HepG2 (cell line): Measurements from ENCODE around the gene ACTR3. TPM values are rescaled to one million over a fixed set of nuclear protein-coding genes. Genes with fewer than 3 reads are reported as not detected.

Experiments
- ARNT2 ChIP-seq: sonication (generic); formaldehyde crosslinking; IDR thresholded peaks from 2 replicates; pipeline ENCODE4 v1.8.0; 2022; ENCODE audit warnings: mild to moderate bottlenecking, low read depth, missing genetic modification reagents, moderate library complexity
- GABPB1 ChIP-seq: IDR thresholded peaks from 2 replicates; pipeline ENCODE4 v1.6.1; 2016; ENCODE audit warnings: mild to moderate bottlenecking, missing genetic modification reagents, moderate library complexity, missing compliant biosample characterization
- HOXA7 ChIP-seq: sonication (generic); formaldehyde crosslinking; IDR thresholded peaks from 2 replicates; pipeline ENCODE4 v1.8.1; 2022; ENCODE audit warnings: mild to moderate bottlenecking, missing genetic modification reagents, moderate library complexity
- NCOA1 ChIP-seq: sonication (generic); formaldehyde crosslinking; IDR thresholded peaks from 2 replicates; pipeline ENCODE4 v1.9.0; 2021; ENCODE audit warnings: missing genetic modification reagents
- PAWR ChIP-seq: sonication (generic); formaldehyde crosslinking; IDR thresholded peaks from 2 replicates; pipeline ENCODE4 v1.4.0; 2020; ENCODE audit warnings: missing genetic modification reagents, mild to moderate bottlenecking, borderline replicate concordance
- POGZ ChIP-seq: sonication (generic); formaldehyde crosslinking; IDR thresholded peaks from 2 replicates; pipeline ENCODE4 v1.4.0; 2020; ENCODE audit warnings: mild to moderate bottlenecking, missing genetic modification reagents
- SCMH1 ChIP-seq: sonication (generic); formaldehyde crosslinking; IDR thresholded peaks from 2 replicates; pipeline ENCODE4 v1.9.0; 2021; ENCODE audit warnings: missing genetic modification reagents, mild to moderate bottlenecking, borderline replicate concordance
- SETDB1 ChIP-seq: sonication (generic); formaldehyde crosslinking; IDR thresholded peaks from 2 replicates; pipeline ENCODE4 v1.5.1; 2020; ENCODE audit warnings: missing genetic modification reagents, mild to moderate bottlenecking, borderline replicate concordance
- SMARCE1 ChIP-seq: fragments of 450-650 bp; IDR thresholded peaks from 2 replicates; pipeline ENCODE4 v1.6.1; 2017; ENCODE audit warnings: borderline replicate concordance
- SOX13 ChIP-seq, 3 experiments: fragments of 450-650 bp in 1 of 3; sonication (generic) in 1 of 3; formaldehyde crosslinking in 1 of 3; IDR thresholded peaks in 2 of 3; conservative IDR thresholded peaks in 1 of 3; 2 replicates each; pipeline versions ENCODE4 v1.5.0 to v1.6.1; 2016 to 2020; ENCODE audit warnings: antibody characterized with exemption in 1 of 3, mild to moderate bottlenecking in 1 of 3, missing compliant biosample characterization in 1 of 3, missing genetic modification reagents in 1 of 3, moderate library complexity in 1 of 3
- TOPORS ChIP-seq: sonication (generic); formaldehyde crosslinking; IDR thresholded peaks from 2 replicates; pipeline ENCODE4 v1.8.0; 2023; ENCODE audit warnings: mild to moderate bottlenecking, missing genetic modification reagents
- ZNF33B ChIP-seq: sonication (generic); formaldehyde crosslinking; IDR thresholded peaks from 2 replicates; pipeline ENCODE4 v1.5.1; 2020; ENCODE audit warnings: mild to moderate bottlenecking, missing genetic modification reagents
- ZNF446 ChIP-seq: sonication (generic); formaldehyde crosslinking; IDR thresholded peaks from 2 replicates; pipeline ENCODE4 v1.5.0; 2020; ENCODE audit warnings: mild to moderate bottlenecking, missing genetic modification reagents
- polyA plus RNA-seq, 8 experiments: library from polyadenylated mRNA; depleted of rRNA in 3 of 8; stranded (reverse) in 7 of 8; unstranded in 1 of 8; fragments of >200 nt; fragmentation: Illumina TruSeq in 4 of 8; extraction: Trizol in 4 of 8; gene quantifications; 2 replicates each; pipeline versions ENCODE4 v1.2.1 to v1.2.3, GENCODE V29; 2011 to 2016; ENCODE audit warnings: low read depth in 4 of 8, missing spikeins in 1 of 8, mixed read lengths in 1 of 8; ENCODE audit not compliant: insufficient read depth in 1 of 8
- total RNA-seq, 5 experiments: library from RNA; depleted of rRNA; stranded (reverse); fragments of >200 nt; fragmentation: Illumina TruSeq; extraction: Trizol; gene quantifications; 2 replicates each; pipeline ENCODE4 v1.2.3, GENCODE V29; 2016; ENCODE audit warnings: low read depth in 1 of 5
- TF ChIP-seq, protein P1 (sequence below): sonication (generic); formaldehyde crosslinking; IDR thresholded peaks from 2 replicates; pipeline ENCODE4 v1.8.0; 2022; ENCODE audit warnings: low read depth, missing genetic modification reagents
- TF ChIP-seq, protein P2 (sequence below): sonication (generic); formaldehyde crosslinking; conservative IDR thresholded peaks from 2 replicates; pipeline ENCODE4 v1.8.0; 2022; ENCODE audit warnings: mild to moderate bottlenecking, moderate library complexity, missing genetic modification reagents
- TF ChIP-seq, protein P3 (sequence below): sonication (generic); formaldehyde crosslinking; IDR thresholded peaks from 2 replicates; pipeline ENCODE4 v1.4.0; 2020; ENCODE audit warnings: mild to moderate bottlenecking, missing genetic modification reagents, borderline replicate concordance
- TF ChIP-seq, protein P4 (sequence below): sonication (generic); formaldehyde crosslinking; IDR thresholded peaks from 2 replicates; pipeline ENCODE4 v1.5.0; 2020; ENCODE audit warnings: mild to moderate bottlenecking, missing genetic modification reagents, moderate library complexity
- TF ChIP-seq, protein P5 (sequence below): IDR thresholded peaks from 2 replicates; pipeline ENCODE4 v1.6.1; 2016; ENCODE audit warnings: missing compliant biosample characterization, missing genetic modification reagents, borderline replicate concordance

The ACTR3 gene
- total and polyA plus RNA-seq, 2 of the 13 experiments (the other 11 are each of a cell fraction or from before 2014, with no cell fraction given): 123 to 225 TPM

DNA sequence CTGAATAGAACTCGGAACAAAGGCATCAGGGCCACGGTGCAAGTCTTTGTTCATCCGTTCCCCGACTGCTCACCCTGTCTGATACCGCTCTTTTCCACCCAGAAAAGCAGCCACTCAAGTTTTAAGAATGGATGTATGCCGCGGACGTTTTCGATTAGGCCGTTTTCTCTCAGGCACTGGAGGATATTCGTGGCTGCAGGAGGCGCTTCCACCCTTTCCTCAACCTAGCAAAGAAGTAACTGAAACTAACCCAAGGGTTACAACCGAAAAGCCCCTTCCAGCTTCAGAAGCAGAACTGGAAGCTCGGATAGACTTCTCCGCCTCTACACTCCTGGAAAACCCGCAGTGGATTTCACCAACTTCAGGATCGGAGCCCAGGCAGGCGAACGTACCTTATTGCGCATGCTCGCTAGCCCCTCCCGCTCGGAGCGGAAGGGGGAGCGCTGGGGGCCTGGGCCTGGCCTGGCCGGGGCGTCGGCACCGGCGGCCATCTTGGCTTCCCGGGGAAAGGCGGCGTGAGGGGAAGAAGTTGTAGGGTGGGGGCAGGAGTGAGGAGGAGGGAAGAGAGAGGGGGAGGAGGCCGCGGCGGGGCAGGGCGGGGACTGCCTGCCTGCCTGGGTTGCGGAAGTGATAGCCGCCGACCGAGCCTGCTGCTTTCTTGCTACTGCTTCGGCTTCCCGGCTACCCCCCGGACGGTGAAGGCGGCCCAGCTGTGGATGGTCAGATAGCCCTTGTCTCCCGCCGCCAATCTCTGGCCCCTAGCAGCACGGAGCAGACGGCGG, at the start of gene ACTR3 (continued):
- TF ChIP-seq HOXA7 (CRISPR knock-in tag) (peak; percentile 84; the same call in 1 of the 2 replicates), POGZ (CRISPR knock-in tag) (peak; percentile 99), NCOA1 (no peak; the same call in 1 of the 2 replicates), SMARCE1 (no peak), ZNF33B (CRISPR knock-in tag) (0 out of 2 replicates have a peak, but pooled peaks have one; percentile 64), ARNT2 (CRISPR knock-in tag) (peak; percentile 96), PAWR (CRISPR knock-in tag) (no peak), TOPORS (peak; percentile 28), ZNF446 (CRISPR knock-in tag) (peak; percentile 80; the same call in 1 of the 2 replicates), GABPB1 (CRISPR knock-in tag) (peak; percentile 92), SOX13 (IDR thresholded peaks at IDR 0.05) (no peak; the same call in 1 of the 2 replicates), SOX13 (CRISPR knock-in tag; conservative IDR thresholded peaks at IDR 0.05 in 1 of 2, IDR thresholded peaks at IDR 0.05 in 1 of 2) (peak in 1 of 2 experiments; percentile 68; a peak in 2 of 4 replicates), SETDB1 (no peak), SCMH1 (CRISPR knock-in tag) (no peak)
- TF ChIP-seq, protein P1, sequence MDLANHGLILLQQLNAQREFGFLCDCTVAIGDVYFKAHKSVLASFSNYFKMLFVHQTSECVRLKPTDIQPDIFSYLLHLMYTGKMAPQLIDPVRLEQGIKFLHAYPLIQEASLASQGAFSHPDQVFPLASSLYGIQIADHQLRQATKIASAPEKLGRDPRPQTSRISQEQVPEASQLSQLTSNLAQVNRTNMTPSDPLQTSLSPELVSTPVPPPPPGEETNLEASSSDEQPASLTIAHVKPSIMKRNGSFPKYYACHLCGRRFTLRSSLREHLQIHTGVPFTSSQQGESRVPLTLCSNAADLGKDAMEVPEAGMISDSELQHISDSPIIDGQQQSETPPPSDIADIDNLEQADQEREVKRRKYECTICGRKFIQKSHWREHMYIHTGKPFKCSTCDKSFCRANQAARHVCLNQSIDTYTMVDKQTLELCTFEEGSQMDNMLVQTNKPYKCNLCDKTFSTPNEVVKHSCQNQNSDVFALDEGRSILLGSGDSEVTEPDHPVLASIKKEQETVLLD: peak; percentile 95
- TF ChIP-seq, protein P2, sequence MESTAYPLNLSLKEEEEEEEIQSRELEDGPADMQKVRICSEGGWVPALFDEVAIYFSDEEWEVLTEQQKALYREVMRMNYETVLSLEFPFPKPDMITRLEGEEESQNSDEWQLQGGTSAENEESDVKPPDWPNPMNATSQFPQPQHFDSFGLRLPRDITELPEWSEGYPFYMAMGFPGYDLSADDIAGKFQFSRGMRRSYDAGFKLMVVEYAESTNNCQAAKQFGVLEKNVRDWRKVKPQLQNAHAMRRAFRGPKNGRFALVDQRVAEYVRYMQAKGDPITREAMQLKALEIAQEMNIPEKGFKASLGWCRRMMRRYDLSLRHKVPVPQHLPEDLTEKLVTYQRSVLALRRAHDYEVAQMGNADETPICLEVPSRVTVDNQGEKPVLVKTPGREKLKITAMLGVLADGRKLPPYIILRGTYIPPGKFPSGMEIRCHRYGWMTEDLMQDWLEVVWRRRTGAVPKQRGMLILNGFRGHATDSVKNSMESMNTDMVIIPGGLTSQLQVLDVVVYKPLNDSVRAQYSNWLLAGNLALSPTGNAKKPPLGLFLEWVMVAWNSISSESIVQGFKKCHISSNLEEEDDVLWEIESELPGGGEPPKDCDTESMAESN (CRISPR knock-in tag): peak; percentile 97
- TF ChIP-seq, protein P3, sequence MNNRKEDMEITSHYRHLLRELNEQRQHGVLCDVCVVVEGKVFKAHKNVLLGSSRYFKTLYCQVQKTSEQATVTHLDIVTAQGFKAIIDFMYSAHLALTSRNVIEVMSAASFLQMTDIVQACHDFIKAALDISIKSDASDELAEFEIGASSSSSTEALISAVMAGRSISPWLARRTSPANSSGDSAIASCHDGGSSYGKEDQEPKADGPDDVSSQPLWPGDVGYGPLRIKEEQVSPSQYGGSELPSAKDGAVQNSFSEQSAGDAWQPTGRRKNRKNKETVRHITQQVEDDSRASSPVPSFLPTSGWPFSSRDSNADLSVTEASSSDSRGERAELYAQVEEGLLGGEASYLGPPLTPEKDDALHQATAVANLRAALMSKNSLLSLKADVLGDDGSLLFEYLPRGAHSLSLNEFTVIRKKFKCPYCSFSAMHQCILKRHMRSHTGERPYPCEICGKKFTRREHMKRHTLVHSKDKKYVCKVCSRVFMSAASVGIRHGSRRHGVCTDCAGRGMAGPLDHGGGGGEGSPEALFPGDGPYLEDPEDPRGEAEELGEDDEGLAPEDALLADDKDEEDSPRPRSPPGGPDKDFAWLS (CRISPR knock-in tag): peak; percentile 10; the same call in 1 of the 2 replicates
- TF ChIP-seq, protein P4, sequence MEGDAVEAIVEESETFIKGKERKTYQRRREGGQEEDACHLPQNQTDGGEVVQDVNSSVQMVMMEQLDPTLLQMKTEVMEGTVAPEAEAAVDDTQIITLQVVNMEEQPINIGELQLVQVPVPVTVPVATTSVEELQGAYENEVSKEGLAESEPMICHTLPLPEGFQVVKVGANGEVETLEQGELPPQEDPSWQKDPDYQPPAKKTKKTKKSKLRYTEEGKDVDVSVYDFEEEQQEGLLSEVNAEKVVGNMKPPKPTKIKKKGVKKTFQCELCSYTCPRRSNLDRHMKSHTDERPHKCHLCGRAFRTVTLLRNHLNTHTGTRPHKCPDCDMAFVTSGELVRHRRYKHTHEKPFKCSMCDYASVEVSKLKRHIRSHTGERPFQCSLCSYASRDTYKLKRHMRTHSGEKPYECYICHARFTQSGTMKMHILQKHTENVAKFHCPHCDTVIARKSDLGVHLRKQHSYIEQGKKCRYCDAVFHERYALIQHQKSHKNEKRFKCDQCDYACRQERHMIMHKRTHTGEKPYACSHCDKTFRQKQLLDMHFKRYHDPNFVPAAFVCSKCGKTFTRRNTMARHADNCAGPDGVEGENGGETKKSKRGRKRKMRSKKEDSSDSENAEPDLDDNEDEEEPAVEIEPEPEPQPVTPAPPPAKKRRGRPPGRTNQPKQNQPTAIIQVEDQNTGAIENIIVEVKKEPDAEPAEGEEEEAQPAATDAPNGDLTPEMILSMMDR: peak; percentile 36; the same call in 1 of the 2 replicates
- TF ChIP-seq, protein P5, sequence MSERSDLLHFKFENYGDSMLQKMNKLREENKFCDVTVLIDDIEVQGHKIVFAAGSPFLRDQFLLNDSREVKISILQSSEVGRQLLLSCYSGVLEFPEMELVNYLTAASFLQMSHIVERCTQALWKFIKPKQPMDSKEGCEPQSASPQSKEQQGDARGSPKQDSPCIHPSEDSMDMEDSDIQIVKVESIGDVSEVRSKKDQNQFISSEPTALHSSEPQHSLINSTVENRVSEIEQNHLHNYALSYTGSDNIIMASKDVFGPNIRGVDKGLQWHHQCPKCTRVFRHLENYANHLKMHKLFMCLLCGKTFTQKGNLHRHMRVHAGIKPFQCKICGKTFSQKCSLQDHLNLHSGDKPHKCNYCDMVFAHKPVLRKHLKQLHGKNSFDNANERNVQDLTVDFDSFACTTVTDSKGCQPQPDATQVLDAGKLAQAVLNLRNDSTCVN (CRISPR knock-in tag): peak; percentile 69; the same call in 1 of the 2 replicates
